ENCODE data around the gene ZNF554.
"Not testable (repeated sequence)": the region's sequence is repeated elsewhere in the genome, so short reads cannot be mapped to it uniquely, and the experiment has no call there.

ZNF554 gene

DNA sequence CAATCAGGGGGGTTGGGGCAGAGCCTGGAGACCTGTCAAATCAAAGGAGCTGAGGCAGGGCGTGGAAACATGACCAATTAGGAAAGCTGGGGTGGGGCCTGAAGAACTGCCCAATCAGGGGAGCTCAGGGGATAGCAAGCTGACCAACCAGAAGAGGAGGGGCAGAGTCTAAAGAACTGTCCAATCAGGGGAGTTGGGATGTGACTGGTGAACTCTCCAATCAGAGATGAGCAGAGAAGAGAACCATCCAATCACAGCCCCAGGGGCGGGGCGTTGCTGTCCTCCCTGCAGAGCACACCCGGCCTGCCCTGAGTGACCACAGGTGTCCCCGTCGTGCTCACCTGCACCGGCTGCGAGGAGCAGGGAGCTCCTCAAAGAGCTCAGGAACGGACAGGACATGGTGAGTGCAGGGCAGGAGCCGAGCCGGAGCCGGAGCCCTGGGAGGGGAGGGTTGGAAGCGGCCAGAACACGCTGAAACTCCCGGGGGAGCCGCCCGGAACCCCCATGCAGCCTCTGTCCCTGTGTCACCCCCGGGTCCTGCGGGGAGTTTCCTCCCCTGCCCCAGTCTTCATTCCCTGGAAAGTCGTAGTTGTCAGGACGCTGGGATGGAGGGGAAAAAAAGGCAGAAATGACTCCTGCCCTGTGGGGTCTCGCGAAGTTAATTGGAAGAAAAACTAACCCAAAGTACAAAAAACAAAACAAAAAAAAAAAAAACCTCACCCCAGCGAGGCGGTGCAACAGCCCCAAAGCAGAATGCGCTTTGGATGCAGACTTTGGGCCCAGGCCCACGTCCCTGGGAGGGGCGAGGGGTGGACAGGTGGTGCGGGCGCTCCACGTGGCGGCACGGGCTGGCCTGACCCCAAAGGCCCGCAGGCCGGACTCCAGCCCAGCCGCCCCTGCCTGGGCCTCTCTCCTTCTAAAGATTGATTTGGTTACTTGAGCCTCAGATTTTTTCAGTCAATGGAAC, 47.6 kb downstream of the ZNF554 start, which contains the start of gene ZNF556:
TSS of gene ZNF556 (plus strand) at position 311 of the 967 bp plus-strand sequence. CDS start at position 398, 87 bp downstream.
- peak; percentile 88 for DNase-seq (ENCODE audit: low spot score)

GRCh38 chr19:2869618-2870017, 50.0 kb downstream of the ZNF554 start:
- peak; percentile 25 for DNase-seq (ENCODE audit: low spot score)

- not testable (repeated sequence) for DNase-seq (ENCODE audit: low spot score)
Measured at GRCh38 chr19:2872175-2872574, 52.5 kb downstream of the ZNF554 start.

DNA sequence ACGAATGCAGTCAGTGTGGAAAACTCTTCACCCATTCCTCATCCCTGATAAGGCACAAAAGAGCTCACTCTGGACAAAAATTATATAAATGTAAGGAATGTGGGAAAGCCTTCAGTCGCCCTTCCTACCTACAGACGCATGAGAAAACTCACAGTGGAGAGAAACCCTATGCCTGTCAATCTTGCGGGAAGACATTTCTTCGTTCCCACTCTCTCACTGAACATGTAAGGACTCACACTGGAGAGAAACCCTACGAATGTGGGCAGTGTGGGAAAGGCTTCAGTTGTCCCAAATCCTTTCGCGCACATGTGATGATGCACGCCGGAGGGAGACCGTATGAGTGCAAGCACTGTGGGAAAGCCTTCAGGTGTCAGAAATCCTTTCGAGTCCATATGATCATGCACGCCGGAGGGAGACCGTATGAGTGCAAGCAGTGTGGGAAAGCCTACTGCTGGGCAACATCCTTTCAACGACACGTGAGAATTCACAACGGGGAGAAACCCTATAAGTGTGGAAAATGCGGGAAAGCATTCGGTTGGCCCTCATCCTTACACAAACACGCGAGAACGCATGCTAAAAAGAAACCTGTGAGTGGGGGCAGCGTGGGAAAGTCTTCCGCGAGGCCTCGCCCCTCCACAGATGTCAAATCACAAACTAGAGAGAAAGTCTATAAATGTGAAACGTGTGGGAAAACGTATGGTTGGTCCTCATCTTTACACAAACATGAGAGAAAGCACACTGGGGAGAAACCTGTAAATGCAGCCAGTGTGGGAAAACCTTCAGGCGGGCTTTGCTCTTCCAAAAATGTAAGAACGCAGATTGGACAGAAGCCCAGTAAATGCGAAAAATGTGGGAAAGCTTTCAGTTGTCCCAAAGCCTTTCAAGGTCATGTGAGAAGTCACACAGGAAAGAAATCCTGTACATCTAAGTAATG, 58.0 kb downstream of the ZNF554 start:
- no peak for DNase-seq (ENCODE audit: low spot score)

GRCh38 chr19:2883686-2884439, 64.2 kb downstream of the ZNF554 start:
- no peak for DNase-seq (ENCODE audit: low spot score)

DNA sequence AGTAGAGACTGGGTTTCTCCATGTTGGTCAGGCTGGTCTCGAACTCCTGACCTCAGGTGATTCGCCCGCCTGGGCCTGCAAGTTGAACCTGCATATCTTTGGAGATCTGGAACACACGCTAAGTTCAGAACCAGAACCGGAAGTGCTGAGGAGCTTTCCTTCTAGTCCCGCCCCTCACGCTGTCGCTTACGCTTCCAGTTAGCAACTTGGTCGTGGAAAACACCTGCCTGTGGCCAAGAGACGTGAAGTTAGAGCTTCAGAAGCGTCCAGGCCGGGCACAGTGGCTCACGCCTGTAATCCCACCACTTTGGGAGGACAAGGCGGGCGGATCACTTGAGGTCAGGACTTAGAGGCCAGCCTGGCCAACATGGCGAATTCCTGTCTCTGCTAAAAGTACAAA, 66.1 kb downstream of the ZNF554 start:
- no peak for DNase-seq (ENCODE audit: low spot score)

All from kidney tubule cell (primary cell).